HepG2 (cell line): ENCODE data around the gene KLKB1. TPM values are rescaled to one million over a fixed set of nuclear protein-coding genes. Genes with fewer than 3 reads are reported as not detected.

Experiments used
- NAIF1 ChIP-seq: sonication (generic); formaldehyde crosslinking; IDR thresholded peaks from 2 replicates; pipeline ENCODE4 v1.5.0; 2020; ENCODE audit warnings: mild to moderate bottlenecking, missing genetic modification reagents, borderline replicate concordance
- ZC3H4 ChIP-seq: sonication (generic); formaldehyde crosslinking; IDR thresholded peaks from 2 replicates; pipeline ENCODE4 v1.4.0; 2020; ENCODE audit warnings: missing genetic modification reagents, borderline replicate concordance
- ZNF350 ChIP-seq: sonication (generic); formaldehyde crosslinking; IDR thresholded peaks from 2 replicates; pipeline ENCODE4 v1.4.0; 2020; ENCODE audit warnings: mild to moderate bottlenecking, low read depth, missing genetic modification reagents, borderline replicate concordance
- polyA plus RNA-seq, 8 experiments: library from polyadenylated mRNA; depleted of rRNA in 3 of 8; stranded (reverse) in 7 of 8; unstranded in 1 of 8; fragments of >200 nt; fragmentation: Illumina TruSeq in 4 of 8; extraction: Trizol in 4 of 8; gene quantifications; 2 replicates each; pipeline versions ENCODE4 v1.2.1 to v1.2.3, GENCODE V29; 2011 to 2016; ENCODE audit warnings: low read depth in 4 of 8, missing spikeins in 1 of 8, mixed read lengths in 1 of 8; ENCODE audit not compliant: insufficient read depth in 1 of 8
- total RNA-seq, 5 experiments: library from RNA; depleted of rRNA; stranded (reverse); fragments of >200 nt; fragmentation: Illumina TruSeq; extraction: Trizol; gene quantifications; 2 replicates each; pipeline ENCODE4 v1.2.3, GENCODE V29; 2016; ENCODE audit warnings: low read depth in 1 of 5
- TF ChIP-seq, protein P1 (sequence below): sonication (generic); formaldehyde crosslinking; IDR thresholded peaks from one replicate; pipeline ENCODE4 v1.5.1; 2020; ENCODE audit warnings: mild to moderate bottlenecking, missing genetic modification reagents; ENCODE audit errors: not compliant biosample characterization
- TF ChIP-seq, protein P2 (sequence below): sonication (generic); formaldehyde crosslinking; IDR thresholded peaks from 2 replicates; pipeline ENCODE4; 2020; ENCODE audit warnings: missing genetic modification reagents, mild to moderate bottlenecking, borderline replicate concordance
- TF ChIP-seq, protein P3 (sequence below): IDR thresholded peaks from 2 replicates; pipeline ENCODE4 v1.6.1; 2016
- TF ChIP-seq, protein P4 (sequence below): sonication (generic); formaldehyde crosslinking; IDR thresholded peaks from 2 replicates; pipeline ENCODE4 v1.5.0; 2020; ENCODE audit warnings: mild to moderate bottlenecking, missing genetic modification reagents, borderline replicate concordance

The KLKB1 gene
- total and polyA plus RNA-seq, 2 of the 13 experiments (the other 11 are each of a cell fraction or from before 2014, with no cell fraction given): 0.26 to 0.49 TPM

DNA sequence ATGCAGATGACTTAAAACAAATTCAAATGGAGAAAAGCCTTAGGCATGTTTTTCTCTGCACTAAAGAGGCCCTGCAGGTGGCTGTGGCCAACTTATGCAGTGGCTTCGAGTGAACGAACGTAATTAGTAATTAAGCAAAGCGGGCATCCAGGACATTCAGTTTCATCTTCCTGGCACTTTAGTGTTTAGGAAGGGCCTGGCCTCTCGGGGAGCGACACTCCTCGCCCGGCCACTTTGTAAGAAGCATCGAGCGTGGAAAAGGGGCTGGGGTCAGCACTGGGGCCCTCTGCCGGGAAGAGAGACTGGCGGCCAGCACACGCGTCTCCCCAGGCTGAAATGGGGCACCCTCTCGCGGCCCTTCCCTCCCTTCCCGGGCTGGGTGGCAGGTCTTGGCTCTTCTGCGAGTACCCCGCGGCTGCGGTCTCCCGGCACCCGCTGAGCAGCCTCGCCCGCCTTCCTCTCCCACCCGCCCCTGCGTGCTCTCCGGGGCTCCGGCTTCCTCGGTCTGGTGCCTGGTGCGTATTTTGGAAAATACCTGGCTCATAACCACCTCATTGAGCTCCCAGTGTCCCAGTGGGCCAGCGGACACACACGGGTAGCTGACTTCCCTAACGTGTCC is 36.6 kb upstream of the KLKB1 start (continued):
- TF ChIP-seq, protein P1, sequence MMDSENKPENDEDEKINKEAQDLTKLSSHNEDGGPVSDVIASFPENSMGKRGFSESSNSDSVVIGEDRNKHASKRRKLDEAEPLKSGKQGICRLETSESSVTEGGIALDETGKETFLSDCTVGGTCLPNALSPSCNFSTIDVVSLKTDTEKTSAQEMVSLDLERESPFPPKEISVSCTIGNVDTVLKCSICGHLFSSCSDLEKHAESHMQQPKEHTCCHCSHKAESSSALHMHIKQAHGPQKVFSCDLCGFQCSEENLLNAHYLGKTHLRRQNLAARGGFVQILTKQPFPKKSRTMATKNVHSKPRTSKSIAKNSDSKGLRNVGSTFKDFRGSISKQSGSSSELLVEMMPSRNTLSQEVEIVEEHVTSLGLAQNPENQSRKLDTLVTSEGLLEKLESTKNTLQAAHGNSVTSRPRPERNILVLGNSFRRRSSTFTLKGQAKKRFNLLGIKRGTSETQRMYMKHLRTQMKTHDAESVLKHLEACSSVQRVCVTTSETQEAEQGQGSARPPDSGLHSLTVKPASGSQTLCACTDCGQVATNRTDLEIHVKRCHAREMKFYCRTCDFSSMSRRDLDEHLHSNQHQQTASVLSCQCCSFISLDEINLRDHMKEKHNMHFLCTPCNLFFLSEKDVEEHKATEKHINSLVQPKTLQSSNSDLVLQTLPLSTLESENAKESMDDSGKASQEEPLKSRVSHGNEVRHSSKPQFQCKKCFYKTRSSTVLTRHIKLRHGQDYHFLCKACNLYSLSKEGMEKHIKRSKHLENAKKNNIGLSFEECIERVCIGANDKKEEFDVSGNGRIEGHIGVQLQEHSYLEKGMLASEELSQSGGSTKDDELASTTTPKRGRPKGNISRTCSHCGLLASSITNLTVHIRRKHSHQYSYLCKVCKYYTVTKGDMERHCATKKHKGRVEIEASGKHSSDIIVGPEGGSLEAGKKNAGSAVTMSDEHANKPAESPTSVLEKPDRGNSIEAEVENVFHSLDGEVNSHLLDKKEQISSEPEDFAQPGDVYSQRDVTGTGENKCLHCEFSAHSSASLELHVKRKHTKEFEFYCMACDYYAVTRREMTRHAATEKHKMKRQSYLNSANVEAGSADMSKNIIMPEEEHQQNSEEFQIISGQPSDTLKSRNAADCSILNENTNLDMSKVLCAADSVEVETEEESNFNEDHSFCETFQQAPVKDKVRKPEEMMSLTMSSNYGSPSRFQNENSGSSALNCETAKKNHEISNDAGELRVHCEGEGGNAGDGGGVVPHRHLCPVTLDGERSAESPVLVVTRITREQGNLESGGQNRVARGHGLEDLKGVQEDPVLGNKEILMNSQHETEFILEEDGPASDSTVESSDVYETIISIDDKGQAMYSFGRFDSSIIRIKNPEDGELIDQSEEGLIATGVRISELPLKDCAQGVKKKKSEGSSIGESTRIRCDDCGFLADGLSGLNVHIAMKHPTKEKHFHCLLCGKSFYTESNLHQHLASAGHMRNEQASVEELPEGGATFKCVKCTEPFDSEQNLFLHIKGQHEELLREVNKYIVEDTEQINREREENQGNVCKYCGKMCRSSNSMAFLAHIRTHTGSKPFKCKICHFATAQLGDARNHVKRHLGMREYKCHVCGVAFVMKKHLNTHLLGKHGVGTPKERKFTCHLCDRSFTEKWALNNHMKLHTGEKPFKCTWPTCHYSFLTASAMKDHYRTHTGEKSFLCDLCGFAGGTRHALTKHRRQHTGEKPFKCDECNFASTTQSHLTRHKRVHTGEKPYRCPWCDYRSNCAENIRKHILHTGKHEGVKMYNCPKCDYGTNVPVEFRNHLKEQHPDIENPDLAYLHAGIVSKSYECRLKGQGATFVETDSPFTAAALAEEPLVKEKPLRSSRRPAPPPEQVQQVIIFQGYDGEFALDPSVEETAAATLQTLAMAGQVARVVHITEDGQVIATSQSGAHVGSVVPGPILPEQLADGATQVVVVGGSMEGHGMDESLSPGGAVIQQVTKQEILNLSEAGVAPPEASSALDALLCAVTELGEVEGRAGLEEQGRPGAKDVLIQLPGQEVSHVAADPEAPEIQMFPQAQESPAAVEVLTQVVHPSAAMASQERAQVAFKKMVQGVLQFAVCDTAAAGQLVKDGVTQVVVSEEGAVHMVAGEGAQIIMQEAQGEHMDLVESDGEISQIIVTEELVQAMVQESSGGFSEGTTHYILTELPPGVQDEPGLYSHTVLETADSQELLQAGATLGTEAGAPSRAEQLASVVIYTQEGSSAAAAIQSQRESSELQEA (CRISPR knock-in tag): peak; percentile 83
- TF ChIP-seq, protein P2, sequence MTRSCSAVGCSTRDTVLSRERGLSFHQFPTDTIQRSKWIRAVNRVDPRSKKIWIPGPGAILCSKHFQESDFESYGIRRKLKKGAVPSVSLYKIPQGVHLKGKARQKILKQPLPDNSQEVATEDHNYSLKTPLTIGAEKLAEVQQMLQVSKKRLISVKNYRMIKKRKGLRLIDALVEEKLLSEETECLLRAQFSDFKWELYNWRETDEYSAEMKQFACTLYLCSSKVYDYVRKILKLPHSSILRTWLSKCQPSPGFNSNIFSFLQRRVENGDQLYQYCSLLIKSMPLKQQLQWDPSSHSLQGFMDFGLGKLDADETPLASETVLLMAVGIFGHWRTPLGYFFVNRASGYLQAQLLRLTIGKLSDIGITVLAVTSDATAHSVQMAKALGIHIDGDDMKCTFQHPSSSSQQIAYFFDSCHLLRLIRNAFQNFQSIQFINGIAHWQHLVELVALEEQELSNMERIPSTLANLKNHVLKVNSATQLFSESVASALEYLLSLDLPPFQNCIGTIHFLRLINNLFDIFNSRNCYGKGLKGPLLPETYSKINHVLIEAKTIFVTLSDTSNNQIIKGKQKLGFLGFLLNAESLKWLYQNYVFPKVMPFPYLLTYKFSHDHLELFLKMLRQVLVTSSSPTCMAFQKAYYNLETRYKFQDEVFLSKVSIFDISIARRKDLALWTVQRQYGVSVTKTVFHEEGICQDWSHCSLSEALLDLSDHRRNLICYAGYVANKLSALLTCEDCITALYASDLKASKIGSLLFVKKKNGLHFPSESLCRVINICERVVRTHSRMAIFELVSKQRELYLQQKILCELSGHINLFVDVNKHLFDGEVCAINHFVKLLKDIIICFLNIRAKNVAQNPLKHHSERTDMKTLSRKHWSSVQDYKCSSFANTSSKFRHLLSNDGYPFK (CRISPR knock-in tag): 0 out of 2 replicates have a peak, but pooled peaks have one; percentile 34
- TF ChIP-seq, protein P3, sequence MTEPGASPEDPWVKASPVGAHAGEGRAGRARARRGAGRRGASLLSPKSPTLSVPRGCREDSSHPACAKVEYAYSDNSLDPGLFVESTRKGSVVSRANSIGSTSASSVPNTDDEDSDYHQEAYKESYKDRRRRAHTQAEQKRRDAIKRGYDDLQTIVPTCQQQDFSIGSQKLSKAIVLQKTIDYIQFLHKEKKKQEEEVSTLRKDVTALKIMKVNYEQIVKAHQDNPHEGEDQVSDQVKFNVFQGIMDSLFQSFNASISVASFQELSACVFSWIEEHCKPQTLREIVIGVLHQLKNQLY: no peak
- TF ChIP-seq ZC3H4 (CRISPR knock-in tag) (no peak), ZNF350 (CRISPR knock-in tag) (0 out of 2 replicates have a peak, but pooled peaks have one; percentile 63), NAIF1 (peak; percentile 45; the same call in 1 of the 2 replicates)
- TF ChIP-seq, protein P4, sequence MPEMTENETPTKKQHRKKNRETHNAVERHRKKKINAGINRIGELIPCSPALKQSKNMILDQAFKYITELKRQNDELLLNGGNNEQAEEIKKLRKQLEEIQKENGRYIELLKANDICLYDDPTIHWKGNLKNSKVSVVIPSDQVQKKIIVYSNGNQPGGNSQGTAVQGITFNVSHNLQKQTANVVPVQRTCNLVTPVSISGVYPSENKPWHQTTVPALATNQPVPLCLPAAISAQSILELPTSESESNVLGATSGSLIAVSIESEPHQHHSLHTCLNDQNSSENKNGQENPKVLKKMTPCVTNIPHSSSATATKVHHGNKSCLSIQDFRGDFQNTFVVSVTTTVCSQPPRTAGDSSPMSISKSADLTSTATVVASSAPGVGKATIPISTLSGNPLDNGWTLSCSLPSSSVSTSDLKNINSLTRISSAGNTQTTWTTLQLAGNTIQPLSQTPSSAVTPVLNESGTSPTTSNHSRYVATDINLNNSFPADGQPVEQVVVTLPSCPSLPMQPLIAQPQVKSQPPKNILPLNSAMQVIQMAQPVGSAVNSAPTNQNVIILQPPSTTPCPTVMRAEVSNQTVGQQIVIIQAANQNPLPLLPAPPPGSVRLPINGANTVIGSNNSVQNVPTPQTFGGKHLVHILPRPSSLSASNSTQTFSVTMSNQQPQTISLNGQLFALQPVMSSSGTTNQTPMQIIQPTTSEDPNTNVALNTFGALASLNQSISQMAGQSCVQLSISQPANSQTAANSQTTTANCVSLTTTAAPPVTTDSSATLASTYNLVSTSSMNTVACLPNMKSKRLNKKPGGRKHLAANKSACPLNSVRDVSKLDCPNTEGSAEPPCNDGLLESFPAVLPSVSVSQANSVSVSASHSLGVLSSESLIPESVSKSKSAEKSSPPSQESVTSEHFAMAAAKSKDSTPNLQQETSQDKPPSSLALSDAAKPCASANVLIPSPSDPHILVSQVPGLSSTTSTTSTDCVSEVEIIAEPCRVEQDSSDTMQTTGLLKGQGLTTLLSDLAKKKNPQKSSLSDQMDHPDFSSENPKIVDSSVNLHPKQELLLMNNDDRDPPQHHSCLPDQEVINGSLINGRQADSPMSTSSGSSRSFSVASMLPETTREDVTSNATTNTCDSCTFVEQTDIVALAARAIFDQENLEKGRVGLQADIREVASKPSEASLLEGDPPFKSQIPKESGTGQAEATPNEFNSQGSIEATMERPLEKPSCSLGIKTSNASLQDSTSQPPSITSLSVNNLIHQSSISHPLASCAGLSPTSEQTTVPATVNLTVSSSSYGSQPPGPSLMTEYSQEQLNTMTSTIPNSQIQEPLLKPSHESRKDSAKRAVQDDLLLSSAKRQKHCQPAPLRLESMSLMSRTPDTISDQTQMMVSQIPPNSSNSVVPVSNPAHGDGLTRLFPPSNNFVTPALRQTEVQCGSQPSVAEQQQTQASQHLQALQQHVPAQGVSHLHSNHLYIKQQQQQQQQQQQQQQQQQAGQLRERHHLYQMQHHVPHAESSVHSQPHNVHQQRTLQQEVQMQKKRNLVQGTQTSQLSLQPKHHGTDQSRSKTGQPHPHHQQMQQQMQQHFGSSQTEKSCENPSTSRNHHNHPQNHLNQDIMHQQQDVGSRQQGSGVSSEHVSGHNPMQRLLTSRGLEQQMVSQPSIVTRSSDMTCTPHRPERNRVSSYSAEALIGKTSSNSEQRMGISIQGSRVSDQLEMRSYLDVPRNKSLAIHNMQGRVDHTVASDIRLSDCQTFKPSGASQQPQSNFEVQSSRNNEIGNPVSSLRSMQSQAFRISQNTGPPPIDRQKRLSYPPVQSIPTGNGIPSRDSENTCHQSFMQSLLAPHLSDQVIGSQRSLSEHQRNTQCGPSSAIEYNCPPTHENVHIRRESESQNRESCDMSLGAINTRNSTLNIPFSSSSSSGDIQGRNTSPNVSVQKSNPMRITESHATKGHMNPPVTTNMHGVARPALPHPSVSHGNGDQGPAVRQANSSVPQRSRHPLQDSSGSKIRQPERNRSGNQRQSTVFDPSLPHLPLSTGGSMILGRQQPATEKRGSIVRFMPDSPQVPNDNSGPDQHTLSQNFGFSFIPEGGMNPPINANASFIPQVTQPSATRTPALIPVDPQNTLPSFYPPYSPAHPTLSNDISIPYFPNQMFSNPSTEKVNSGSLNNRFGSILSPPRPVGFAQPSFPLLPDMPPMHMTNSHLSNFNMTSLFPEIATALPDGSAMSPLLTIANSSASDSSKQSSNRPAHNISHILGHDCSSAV: 0 out of 2 replicates have a peak, but pooled peaks have one; percentile 6
